HG03565 (cell line): ENCODE results near the gene TAL1.

ENCODE experiments used
- ATAC-seq: cut with Tn5 transposase; IDR thresholded peaks from one replicate; pipeline ENCODE4 v1.9.1; 2021; ENCODE audit warnings: mild to moderate bottlenecking, moderate library complexity; ENCODE audit not compliant: unreplicated experiment

The TAL1 gene

DNA sequence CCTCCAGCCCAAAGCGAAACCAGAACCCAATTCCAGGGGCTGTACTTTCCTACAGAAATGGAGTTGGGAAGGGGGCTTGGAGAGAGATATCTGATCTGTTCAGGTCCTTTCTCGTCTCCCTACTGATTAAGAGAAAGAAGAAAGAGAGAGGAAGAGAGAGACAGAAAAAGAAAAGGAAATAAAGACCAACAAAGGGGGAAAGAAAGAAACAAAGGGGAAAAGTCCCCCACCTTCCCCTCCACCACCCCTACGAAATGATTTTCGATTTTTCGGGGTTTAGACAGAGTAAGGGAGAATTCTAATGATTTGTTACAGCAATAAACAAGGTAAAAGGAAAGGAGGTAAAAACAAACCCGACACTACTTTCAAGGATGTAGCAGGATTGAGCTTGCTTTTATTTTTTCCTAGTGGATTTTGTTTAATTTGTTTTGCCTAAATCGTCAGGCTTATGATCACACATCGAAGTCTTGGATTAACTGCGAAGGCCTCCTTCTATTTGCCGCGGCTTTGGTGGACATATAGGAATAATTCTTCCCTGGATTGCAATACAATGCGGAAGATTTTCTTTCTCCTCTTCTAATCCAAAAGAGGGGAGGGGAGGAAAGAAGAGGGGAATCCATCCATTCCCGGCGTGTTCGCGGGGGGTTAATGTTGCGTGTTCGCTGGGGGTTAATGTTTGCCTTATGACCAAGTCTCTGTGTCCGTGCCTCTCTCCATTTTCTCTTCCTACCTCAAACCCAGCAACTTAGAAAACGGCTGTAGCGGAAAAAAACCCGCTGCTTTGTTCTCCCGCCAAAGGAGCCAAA, 1.9 kb downstream of the TAL1 start:
- ATAC-seq: no peak

GRCh38 chr1:47229031-47229885, 2.8 kb downstream of the TAL1 start:
- no peak for ATAC-seq

DNA sequence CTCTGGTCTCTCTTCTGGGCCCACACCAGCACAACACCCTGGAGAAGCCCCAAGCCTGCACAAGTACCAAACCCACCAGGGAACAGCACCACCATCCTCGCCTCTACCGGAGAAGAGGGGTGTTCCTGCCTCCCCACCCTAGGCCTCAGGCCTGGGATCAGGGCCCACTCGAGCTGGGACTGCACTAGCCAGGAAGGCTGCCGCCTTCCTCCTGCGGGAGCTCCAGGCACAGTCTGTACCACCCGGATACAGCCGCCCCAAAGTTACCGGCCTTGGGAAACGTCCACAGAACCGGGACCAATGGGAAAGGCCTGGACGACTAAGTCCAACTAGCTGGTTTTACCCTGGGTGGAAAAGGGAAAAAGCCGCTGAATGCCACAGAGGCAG, 3.4 kb downstream of the TAL1 start:
- no peak for ATAC-seq

- ATAC-seq: no peak
Observed at GRCh38 chr1:47227341-47228232, 4.4 kb downstream of the TAL1 start.

- no peak for ATAC-seq
Observed at GRCh38 chr1:47226839-47227215, 5.2 kb downstream of the TAL1 start.

DNA sequence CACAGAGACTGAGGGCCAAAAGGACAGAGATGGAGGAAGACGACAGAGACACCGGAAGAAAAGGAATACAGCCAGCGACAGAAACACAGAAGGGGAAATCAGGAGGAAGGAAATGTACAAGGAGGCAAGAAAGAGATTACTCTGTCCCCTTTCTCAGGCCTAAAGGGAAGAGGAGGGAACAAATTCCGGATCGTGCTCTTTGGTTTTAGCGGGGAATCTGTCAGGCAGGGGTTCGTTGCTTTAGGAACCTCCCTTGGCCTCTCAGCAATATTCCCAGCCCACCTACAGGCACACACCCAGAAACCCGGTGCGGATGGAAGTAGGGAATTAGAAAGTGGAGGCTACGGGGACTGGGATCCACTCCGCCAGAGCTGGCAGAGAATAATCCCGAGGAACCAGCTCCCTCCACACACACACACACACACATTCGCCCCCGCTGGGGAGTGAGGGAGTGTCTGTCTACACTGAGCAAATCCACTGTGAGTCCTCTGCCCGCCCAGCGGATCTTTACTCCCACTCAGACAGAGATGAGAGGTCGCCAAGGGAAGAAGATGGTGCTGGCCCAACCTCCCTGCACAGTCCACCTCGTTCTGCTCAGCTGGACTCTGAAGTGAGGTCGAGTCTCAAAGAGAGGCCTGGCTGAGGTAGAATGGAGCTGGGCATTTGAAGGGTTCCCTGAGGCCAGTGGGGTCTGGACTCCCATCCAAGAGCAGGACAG, 5.7 kb downstream of the TAL1 start:
- ATAC-seq: no peak

DNA sequence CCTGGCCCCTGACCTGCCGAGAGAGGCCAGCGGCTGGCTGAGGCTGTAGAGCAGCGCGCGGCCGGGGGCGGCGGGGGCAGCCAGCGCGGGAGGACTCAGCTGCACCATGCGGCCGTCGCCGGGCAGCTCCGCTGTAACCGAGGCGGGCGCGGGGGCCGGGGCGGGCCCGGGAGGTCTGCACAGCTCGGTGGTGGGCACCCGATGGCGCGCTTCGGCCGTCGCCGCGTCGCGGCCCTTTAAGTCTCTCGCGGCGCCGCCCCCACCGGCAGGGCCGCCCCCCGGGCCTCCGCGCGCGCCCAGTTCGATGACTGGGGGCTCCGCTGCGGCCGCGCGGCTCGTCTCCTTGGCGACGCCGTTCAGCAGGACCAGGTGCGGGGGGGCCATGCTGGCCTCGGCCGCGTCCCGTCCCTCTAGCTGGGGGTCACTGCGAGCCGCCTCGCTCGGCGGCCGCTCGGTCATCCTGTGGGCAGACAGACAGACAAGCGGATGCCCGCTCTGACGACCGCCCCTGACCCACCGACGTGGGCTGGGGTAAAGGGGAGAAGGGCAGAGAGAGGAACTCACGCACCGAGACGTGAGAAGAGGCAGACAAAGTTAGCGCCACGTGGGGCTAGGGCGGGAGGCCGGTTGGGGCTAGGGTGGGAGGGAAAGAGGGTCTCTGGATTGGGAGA, 6.5 kb downstream of the TAL1 start:
- no peak for ATAC-seq

DNA sequence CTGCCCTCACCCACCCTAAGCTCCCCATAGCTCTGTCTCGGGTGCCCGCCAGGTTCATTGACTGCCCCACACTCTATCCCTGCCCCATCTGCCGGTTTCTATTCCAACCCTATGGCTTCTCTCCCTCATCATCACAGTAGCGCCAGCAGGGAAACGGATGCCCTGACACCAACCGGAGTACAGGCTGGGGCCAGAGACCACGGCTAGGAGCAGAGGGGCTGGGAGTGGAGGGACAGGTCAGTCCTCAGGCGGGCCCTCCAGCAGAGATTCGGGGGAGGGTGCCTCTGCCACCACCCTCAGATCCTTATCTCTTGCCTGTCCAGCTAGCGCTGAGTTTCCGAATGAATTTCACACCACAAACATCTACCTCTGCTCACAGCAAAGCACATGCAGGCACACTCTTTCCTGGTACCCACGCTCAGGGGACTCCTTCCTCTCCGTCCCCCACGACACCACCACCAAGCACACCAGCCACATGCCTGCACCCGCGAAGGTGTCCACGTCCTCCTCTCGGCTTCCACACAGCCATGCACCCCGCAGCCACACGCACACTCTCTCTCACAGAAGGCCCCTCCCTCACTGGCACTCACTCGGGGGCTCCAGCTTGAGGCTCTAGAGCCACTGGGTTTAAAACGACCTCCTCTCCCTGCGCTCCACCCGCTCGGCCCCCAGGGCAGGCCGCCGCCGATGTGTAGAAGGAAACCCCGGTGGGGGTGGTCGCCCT, 7.2 kb downstream of the TAL1 start:
- no peak for ATAC-seq

DNA sequence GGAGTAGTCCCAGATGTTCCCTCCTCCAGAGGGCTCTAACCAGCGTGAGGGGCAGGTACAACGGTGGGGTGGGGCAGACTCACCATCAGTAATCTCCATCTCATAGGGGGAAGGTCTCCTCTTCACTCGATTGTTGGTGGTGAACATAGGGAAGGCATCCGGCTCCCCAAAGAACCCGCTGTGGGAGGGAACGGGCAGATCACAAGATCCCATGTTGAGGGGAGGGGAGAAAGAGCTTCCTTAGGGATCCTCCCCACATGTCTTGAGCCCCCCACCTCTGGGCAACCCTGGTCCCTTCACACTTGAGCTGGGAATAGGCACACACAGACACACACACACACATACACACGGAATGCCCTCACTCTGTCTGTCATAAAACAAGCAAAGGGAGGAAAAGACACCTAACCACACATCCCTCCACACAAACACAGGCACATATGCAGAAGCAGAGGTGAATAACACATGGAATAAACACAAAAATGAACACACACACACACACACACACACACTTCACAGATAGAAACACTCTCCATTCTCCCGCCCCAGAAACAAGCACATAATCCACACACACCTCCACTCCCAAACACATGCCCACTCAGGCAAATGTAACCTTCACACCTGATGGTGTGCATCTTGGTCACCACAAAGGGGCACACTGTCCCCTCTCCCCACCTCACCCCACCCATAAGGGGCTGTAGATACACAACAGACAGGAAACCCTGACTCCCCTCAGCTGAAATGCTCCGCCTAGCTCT, 7.9 kb downstream of the TAL1 start:
- ATAC-seq: no peak

DNA sequence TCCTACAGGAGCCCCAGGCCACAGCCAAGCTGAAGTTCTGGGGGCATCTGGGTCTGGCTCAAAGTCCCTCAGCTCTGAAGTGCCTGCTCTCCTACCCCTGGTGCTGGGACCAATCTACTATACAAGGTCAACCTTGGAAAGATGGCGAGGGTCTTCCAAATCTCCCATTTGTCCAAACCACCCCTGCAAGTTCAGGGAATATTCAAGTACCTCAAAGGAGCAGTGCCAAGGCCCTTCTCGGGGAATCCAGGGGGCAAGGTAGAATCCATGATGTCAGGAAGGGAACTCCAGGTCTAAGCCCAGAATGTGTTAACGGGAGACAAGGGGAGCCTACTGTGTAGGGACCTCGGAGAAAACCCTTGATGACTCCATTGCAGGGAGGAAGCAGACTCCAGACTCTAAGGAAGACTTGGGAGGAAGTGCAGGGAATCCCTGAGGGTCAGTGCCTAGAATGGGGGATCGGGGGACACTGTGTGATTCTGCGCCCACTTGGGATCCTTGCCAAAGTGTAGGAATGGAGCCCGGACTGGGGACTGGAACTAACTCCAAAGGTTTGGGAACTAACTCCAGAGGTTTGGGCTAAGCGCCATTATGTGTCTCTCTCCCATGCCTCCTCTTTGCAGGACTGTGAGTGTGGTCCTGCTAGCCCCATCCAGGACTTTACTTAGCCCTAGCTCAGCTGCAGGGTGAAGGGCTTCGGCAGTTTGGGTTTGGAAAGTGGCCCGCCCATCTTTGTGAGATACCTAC, 8.7 kb downstream of the TAL1 start:
- ATAC-seq: no peak

GRCh38 chr1:47222476-47222875, 9.5 kb downstream of the TAL1 start:
- no peak for ATAC-seq

GRCh38 chr1:47219590-47220220, 12.3 kb downstream of the TAL1 start:
- ATAC-seq: no peak

DNA sequence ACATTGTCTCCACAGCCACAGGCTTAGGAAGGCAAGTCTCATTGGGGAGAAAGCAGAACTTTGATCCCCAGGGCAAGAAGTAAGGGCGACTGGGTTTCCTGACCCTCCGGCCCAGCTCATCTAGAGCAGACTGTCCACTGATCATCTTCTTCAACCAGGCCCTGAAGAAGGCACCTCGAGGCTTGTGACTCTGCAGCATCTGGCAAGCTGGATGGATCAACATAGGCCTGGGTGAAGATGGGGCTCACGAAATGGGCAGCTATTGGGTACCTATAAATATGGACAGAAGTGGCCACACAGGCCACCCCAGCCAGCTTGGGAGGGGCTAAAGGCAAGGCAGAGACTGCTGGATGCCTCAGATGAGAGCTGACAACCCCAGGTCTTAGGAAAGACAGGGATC, 13.0 kb downstream of the TAL1 start:
- no peak for ATAC-seq

DNA sequence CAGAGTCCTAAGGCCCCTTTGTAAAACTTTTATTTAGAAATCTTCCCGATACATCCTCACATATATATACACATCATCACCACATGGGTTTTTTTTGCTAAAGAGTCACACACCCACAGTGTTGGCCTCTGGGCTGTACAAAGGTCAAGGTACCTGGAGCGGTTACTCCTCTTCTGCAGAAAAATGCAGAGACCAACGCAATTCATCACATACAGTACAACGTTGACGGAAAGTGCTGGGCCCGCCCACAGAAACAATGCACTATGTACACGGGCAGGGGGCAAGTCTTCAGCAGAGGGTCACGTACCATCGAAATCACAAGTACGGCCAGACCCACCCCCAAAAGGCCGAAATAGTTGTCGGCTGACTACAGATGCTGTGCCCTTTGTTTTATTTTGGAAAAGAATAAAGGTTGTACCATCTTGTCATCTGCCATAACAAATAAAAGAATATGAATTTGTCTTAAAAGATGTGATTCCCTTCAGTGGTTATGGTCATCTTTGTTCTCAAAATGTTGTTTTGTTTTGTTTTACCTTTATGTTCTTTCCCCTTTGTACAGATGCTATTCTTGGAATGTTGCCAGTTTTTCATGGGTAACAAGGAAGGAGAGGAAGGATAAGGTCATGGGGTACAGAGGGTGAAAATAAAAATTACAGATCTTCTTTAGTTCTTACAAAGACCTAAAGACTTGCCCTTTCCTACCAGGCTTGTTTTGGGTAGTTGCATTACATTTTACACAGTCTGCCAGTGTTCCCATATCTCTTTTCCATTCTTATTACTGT, 15.6 kb downstream of the TAL1 start:
- ATAC-seq: no peak

DNA sequence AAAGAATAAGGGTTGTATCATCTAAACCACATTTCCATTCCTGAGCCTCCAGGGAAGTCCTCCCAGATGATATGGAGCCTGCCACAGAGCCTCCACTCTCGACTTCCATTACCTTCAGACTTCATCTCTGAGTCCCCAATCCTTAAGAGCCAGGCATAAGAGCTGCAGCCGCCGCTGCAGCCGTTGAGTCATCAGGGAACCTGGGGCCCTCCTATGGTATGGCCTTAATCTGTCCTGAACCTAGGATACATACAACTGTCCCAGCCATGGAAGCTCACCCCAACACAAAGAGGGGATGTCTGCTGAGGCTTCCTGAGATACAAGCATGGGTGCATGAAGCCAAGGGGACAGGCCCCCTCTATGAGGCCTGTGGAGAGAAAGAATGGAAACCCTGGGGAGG, 16.3 kb downstream of the TAL1 start:
- no peak for ATAC-seq

- ATAC-seq: no peak
Observed at GRCh38 chr1:47214549-47214948, 17.5 kb downstream of the TAL1 start.
